DMS53 (cell line): ENCODE data around the gene AIPL1.

Experiments
- DNase-seq: peaks from one replicate; lab custom pipeline; 2025; lab: John Stamatoyannopoulos, UW

The AIPL1 gene

DNA sequence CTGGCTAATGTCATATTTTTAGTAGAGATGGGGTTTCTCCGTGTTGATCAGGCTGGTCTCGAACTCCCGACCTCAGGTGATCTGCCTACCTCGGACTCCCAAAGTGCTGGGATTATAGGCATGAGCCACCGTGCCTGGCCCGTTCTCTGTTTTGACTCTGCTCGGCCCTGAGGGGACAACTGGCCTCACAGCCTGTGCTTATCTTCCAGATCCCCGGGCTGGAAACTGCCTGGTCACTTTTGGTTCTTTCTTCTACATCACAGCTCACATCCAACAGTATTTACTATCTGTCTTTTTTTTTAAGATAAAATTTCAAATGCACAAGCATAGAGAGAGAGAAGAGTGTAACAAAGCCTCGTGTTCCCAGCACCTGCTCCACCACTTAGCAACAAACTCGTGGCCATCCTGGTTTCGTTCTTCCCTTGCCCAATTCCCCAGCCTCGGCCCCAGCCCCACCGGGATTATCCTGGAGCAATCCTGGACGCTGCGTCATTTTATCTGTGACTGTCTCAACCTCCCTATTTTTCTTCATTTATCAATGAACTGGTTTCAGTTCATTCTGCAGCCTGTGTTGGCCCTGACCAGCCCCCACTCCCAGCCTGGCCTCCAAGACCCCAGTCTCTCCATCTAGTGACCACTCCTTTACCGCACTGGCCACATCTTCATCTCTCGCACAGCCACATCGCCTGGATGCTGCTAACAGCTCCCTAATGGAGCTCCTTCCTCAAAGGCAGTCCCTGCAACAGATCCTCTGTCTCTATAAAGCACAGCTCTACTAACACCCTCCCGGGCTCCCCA, 30.5 kb upstream of the AIPL1 start:
- DNase-seq: no peak

DNA sequence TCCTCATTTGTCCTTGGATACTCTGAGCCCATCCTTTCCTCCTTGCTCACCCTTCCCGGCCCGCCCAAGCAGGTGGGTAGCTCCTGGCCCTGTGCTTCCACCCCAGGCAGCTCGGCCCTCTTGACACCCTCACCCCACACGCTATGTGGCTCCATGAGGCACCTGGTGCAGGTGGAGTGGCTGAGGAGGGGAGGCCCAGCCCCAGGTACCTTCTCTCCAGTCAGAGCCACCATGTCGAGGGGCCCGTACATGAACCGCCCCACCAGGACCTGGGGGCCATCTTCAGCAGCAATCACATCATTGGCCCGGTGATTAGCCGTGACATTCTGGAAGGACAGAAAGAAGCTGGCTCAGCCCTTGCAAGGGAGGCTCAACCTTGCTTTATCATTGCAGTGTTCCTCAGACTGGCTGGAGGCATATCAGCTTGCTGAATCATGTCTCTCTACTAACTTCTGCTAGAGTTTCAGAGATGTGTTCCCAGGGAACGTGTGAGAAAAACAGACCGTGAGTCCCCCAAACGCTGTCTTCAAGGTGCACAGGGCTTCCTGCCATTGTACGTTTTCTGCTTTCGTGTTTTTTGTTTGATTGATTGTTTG, 29.6 kb upstream of the AIPL1 start:
- DNase-seq: no peak

DNA sequence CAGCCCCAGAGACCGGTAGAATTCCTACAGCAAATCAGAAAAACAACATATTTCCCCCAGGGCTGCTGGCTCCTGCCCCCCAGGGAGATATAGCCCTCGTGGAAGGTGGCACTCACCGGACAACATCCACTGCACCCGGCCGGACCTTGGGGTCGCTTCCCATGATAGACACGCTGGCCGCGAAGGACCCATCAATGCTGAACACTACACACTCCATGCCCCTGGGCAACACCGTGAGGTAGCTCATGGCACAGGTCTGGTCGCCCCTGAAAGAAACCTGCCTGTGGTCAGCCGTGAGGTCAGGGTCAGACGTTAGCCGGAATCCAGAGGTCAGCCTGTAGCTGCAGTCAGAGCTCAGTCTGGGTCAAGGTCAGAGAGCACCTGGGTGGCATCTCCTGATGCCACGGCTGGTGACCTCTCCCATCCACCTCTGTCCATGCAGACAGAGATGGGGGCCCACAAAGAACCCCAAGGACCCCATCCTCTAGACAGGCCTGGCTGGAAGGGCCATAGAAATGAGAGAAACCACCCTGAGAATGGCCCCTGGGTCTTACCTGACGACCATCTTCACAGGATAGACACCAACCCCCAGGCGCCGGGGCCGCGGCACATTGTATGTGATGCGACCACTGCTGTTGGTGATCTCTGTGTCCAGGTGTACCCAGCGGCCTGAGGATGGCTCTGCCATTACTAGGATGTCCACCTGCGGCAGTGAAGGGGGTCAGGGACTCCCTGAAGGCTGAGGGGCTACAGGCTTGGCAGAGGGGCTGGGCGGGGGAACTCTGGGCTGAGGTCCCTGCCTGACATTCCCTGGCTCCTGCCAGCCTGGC, 28.9 kb upstream of the AIPL1 start:
- DNase-seq: no peak

DNA sequence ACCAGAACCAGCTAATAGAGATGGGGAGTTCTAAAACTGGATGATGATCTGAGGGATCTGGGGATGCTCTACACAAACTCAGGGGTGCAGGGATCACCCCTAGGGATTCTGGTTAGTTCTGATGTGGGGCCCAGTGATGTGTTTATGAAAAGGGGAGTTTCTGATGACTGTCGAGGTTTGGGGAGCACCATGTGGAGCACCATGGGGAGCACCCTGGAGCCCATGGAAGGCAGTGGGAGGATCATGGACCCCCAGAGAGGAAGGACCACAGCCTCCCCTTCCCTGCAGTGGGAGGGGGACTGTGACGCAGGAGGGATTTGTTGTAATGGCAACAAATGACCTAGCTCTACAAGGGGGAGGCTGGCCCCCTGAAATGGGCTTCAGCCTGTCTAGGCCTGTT, 27.8 kb upstream of the AIPL1 start:
- no peak for DNase-seq

DNA sequence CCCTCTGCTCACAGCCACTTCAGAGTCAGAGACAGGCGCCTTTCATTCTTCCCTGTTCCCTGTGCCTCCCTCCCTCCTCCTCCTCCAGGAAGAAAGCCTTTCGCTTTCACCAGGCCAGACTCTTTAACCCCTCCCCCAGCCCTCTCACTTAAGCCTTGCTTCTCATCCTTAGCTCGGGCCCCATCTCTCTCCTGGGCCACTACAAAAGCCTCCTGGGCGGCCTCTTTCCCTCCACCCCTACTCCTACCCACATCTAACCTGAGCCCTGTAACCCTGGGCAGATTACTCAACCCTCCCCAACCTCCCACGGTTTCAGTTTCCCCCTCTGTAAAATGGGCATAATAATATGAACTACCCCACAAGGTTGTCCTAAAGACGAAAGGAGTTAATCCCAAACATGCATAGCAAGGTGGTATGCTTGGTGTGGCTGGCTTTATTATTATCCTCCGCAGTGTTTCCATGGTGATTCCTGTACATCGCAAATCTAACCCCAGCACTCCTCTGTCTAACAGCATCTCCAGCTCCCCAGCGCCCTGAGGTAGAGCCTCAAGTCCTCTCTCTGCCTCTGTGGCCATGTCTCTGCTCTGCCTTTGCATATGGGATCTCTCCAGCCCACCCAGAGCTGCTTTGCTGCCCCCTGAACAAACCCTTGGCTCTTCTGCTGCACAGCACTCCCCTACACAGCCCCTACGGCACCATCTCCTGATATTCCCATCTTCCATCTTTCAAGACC, 27.0 kb upstream of the AIPL1 start:
- no peak for DNase-seq

DNA sequence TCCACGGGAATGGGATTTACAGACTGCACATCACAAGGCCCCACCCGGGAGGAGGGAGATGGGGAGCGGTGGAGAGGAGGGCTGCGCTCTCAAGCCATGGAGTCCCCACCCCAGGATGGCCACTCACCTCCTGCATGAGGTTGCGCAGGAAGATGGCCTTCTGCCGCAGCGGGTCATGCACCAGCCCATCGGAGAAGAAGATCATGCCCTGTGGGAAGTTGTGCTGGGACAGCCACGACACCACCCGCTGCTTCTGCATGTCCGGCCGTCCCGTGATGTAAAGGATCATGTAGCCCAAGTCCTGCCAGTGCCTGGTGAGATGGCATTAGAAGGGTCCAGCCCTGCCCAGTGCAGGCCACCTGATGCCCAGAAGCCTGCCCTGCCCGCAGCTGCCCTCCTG, 26.3 kb upstream of the AIPL1 start:
- no peak for DNase-seq

DNA sequence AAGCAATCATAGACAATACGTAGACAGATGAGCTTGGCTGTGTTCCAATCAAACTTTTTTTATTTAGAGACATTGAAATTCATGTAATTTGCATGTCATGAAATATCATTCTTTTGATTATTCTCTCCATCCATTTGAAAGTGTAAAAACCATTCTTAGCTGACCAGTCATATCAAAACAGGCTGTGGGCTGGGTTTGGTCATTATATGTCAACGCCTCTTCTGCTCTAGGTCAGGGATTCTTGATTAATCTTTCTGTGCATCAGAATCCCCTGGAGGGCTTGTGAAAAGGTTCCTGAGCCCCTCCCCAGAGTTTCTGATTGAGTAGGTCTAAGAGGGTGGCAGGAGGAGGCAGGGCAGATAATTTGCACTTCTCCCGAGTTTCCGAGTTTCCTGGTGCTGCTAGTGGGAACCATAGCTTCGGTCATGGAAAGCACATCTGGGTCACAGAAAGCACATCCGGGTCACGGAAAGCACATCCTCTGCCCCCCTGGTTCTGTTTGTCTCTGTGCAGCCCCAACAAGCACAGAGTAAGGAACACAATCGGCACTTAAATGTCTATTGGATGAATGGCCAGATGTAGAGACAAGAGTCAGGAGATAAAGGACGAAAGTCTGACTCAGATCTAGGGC, 25.7 kb upstream of the AIPL1 start:
- DNase-seq: no peak

DNA sequence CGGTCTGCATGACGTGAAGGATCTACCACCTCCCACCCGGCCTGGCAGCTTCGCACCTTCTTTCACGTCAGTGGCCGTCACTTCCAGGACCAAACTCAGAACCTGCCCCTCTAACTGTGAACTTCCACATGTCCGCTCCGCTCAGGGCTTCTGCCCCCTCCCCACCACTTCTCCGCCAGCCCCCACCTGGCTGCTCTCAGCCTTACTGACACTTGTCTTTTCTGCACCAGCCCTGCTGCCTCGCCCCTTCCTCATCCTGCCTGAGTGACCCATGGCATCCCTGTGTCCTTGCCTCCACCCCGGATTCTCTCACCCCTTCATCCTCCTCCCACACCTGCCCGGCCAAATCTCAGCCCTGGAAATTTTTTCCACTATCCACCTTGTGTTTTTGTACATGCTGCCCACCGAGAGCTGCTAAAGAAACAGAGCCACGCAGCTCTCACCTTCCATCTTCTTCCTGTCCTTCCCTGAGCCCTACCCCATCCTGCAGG, 23.6 kb upstream of the AIPL1 start:
- no peak for DNase-seq

DNA sequence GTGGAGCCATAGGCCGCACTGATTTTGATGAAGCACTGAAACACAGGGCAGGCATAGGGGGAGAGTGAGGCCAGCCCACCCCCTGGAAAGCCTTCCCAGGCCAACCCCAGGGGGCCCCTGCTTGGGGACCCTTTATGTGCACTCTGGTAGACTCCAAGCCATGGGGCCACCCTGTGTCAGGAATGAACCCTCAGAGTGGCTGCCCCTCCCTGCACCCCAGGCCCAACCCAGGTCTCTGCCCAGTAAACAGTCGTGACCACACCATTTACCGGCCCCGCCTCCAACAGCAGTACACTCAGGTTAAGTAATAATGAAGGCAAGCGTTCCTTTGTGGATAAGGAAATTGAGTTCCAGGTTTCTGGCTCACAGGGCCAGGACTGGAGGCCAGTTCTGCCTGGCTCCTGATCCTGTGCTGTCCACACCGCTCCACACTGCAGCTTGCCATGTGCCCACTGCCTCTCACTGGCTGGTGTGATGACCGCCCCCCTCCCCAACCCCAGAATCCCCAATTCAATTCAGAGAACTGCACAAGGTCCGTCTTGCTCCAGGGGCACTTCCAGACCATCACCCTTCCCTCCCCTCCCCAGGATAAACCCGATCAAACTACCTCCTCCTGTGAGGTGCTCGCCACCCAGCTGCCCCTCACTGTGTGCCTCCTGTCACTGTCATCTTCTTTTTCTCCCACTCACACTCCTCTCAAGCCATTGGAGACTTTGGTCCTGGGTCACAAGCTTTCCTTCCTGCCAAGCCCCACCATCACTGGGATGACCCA, 23.0 kb upstream of the AIPL1 start:
- DNase-seq: no peak

DNA sequence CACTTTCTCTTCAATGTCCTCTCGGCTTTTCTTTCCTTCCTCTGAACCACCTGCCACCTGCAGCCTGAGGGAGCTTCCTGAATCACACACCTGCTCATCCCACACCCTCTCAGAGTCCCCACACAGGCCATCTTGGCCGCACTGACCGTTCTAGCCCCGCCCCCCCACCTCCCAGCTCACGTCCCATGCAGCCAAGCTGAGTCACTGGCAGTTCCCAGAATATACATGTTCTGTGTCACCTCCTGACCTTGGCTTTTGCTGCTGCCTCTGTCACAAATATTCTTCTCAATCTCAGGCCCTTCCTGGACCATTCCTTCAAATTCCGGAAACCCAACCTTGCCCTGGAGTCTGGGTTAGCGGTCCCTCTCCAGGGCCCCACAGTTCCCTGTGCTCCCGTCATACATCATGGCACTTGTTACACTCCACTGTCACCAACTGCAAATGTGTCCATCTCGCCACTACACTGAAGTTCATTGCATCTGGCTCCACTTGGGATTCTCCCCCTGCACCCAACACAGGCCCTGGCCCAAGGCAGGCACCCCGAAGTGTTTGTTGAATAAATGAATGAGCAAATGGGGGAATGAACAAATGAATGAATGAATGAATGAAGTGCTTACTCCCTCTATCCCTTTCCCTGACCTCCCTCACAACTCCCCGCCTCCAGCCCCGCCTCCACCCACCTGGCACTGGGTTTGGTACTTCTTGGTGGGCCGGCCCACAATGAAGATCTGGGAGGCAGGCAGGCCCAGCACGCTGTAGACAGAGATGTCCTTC, 22.2 kb upstream of the AIPL1 start:
- peak; percentile 90 for DNase-seq

DNA sequence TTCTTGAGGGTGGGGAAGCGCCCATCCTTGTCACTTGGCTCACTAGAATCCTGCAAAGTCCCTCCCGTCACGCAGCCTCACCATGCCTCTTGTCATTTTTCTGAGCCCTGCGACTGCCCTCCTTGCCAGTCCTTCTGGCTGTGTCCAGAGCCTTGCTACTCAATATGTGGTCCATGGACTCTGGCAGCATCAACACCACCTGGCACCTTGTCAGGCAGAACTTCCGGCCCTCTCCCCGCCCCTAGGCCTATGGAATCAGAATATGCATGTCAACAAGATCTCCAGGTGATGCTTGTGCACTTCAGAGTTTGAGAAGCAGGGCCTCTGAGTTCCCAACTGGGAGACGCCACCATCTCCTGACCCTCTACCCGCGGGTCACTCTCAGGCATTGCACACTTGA, 21.4 kb upstream of the AIPL1 start:
- DNase-seq: peak; percentile 81

DNA sequence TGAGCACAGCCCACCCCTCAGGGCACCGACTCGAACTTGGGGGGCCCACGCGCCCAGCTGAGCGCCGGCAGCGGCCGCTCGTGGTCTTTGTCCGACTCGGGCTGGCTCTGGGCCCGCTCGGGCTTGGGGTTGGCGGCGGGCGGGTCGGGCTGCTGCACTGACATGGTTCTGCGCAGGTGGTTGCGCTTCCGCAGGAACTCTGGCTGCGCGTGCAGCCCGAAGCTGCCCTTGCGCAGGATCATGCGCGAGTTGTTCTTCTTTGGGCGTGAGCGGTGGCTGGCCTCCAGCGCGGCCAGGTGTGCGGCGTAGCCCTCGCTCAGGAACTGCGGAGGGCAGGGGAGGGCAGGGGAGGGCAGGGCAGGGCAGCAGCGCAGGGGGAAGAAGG, 20.4 kb upstream of the AIPL1 start:
- DNase-seq: no peak

DNA sequence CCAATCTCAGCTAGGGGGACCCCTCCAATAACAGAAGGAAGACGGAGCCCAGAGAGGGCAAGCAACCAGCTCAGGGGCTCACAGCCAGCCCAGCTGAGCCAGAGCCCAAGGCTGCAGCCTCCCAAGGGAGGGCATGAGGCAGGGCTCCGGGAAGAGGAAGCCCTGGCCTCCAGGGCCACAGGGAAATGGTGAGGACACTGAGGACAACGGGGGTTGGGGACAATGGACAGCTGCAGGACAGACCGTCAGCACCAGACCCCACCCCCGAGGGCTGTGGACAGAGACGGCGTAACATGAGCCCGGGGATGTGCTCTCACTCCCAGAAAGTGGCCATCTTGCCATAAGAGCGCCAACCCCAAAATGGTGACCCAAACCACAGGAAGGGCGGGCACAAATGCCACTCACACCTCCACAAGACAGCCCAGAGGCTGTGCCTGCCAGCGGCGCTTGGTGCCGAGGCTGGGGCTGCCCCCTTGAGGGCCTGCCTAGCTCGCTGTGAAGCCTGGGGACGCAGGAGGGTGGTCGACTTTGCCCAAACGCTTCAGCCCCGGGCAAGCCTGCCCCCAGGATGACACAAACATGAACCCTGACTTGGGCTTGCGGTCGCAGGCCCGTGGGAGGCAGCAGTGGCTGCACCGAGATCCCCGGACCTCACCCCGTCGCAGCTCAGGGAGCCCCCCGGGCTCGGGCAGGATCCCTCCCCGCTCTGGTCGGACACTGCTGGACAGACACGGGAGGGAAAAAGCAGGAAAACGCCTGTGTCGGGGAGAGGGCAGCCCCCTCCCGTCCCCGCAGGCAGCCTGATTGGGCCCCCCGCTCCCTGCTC, 19.8 kb upstream of the AIPL1 start:
- DNase-seq: no peak

DNA sequence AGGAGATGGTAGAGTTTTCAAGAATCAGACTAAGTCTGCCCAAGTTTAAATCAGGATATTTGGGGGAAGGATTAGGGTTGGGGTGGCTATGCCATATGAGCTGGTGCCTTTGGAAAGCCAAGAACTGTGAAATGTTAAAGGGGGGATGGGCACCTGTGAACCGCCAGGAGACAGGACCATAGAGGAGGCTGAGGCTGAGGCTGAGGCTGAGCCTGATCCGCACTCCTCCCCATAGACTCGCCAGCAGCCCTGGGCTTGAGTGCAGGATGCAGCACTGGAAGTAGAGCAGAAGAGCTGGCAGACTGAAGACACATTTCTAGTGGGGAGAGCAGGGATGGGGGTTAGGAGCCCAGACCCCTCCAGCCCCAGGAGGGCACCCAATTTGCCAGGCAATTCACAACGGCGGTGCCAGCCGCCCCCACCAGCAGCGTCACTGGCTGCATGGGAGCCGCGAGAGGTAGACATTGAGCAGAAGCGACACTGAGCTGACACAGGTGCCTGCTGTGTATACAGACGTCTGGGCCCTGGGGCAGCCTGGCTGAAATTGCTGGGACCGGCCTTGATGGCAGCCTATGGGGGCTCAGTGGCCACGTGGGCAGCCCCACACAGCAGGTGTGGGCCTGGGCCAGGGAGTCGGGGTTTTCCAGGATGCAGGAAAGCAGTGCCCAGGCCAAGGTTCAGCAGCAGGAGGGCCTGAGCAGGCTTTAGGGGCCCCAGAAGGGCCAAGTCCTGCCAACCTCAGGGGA, 18.5 kb upstream of the AIPL1 start:
- DNase-seq: no peak

DNA sequence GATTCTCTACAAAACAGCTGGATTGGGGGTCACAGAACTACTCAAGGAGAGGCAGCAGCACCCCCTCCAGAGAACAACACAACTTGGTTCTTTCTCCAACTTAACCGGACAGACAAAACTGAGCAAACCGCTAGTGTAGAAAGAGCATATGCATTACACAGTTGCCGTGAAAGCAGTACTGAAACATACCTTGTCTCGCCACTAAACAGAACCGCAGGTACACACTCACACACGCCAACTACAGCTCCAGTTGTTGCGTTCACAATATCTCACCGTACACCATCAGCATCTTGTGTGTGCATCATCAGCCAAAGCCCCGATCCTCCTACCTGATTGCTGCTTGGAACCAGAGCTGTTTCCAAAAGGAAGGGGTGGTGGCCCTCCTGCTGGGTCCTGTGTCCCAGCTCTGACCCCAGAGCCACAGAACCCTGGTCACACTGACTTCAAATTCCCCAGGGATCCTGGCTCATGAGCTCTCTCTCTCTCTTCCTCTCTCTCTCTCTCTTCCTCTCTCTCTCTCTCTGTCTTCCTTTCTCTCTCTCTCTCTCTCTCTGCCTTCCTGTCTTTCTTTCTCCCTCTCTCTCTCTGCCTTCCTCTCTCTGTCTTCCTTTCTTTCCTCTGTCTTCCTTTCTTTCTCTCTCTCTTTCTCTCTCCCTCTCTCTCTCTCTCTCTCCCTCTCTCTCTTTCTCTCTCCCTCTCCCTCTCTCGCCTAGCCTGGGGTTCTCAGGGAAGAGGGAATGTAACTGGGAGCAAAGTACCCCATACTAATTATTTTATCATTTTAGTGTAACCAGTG, 17.7 kb upstream of the AIPL1 start:
- DNase-seq: no peak

DNA sequence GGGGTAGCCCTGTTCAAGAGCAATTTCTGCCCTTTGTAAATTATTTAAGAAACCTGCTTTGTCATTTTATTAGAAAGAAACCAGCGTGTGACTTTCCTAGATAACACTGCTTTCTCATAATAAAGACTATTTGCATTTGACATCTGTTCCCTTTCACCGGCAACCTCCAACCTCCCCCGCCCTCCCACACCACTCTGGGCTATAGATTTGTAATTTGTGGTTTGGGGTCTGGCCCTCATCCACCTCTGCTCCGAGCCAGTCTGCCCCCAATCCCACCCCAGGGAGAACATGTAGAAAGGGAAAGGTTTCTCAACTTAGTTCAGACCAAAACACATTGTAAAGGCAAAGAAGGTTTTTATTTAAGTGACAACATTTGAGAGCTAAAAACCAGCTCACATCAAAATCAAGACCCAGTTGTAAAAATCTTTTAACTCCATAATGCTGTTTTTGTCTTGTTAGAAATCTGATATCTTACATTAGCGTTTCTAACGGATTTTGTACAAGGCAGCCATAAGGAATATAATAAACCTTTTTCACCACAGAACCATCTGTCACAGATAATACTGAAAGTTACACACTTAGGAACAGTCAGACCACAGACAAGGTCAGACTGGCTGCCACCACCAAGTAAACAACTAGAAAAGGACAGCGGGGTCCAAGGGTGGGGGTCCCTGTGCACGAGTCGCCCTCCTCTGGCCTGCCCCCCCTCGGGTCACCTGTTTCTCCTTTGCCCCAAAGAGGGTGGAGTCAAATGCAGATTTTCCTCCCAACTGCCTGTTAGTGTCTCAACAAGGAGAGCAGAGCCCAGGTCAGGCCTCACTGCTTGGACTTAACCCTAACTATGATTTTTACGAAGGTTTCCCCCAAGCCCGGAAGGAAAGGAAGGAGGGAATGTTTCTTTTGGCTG, 16.3 kb upstream of the AIPL1 start:
- DNase-seq: no peak

DNA sequence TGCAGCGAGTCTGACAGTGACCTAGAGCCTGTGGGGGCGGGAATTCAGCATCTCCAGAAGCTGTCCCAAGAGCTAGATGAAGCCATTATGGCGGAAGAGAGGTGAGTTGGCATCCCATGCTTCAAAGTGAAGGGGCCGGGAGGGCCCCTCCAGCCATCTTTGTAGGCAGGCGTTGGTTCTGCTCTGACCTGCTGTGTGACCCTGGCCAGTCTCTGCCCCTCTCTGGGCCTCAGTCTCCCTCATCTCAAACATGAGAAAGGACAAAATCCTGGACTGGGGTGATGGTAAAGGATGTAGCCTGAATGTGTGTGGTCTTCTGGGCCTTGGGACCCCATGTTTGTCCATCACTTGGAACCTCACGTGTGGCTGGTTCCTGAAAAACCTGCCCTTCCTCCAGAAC, 14.4 kb upstream of the AIPL1 start:
- no peak for DNase-seq
